Measurements from ENCODE around the gene USP7. TPM values are rescaled to one million over a fixed set of nuclear protein-coding genes. Genes with fewer than 3 reads are reported as not detected.

USP7 gene
- total RNA-seq, 1 experiment from 2014 or later = 125 TPM

DNA sequence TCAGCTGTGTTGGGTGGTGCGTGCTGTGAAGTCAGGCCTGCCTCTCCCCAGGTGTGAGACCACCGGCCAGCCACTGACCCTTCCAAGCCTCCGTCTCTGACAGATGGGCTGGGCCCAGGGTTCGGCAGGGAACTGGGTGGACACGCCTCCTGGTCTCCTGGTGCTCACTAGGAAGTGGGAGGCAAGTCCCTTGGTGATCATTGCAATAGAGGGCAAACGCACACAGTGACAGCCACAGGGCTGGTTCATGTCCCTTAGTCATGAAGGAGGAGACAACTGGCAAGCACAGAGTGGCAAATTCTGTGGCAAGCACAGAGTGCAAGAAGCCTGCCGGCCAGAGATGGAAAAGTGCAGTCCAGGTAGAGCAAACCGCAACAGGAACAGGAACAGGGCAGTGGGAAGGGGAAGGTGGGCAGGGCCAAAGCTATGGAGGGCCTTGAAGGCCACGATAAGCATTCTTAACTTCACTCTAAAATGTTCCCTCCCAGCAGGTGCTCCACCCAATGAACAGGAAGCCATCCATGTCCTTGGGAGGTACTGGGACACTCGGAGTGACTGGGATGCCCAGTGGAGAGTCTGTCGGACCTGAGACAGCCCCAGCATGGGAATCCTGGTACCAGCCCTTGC is 21.9 kb downstream of the USP7 start:
- in situ Hi-C loops (cut with HindIII; ENCODE audit: low pct_unique_long_range_greater_than_20kb, low sequenced_read_pairs) (no loop called here), intact Hi-C loops (cut with micrococcal nuclease; ENCODE audit: unreplicated experiment) (no loop called here)
- ATAC-seq (0 out of 2 replicates have a peak, but pooled peaks have one; percentile 19), DNase-seq (ENCODE audit: low read depth, low spot score) (no peak)
- POLR2A ChIA-PET = no interaction called here
- H3K36me3 ChIP-seq (ENCODE audit: control insufficient read depth, insufficient read depth, low read length) = no peaks in the 10 kb centered on the region
- BruUV-seq (replicated peaks) = no TSS peak
- TF ChIP-seq, protein P1, sequence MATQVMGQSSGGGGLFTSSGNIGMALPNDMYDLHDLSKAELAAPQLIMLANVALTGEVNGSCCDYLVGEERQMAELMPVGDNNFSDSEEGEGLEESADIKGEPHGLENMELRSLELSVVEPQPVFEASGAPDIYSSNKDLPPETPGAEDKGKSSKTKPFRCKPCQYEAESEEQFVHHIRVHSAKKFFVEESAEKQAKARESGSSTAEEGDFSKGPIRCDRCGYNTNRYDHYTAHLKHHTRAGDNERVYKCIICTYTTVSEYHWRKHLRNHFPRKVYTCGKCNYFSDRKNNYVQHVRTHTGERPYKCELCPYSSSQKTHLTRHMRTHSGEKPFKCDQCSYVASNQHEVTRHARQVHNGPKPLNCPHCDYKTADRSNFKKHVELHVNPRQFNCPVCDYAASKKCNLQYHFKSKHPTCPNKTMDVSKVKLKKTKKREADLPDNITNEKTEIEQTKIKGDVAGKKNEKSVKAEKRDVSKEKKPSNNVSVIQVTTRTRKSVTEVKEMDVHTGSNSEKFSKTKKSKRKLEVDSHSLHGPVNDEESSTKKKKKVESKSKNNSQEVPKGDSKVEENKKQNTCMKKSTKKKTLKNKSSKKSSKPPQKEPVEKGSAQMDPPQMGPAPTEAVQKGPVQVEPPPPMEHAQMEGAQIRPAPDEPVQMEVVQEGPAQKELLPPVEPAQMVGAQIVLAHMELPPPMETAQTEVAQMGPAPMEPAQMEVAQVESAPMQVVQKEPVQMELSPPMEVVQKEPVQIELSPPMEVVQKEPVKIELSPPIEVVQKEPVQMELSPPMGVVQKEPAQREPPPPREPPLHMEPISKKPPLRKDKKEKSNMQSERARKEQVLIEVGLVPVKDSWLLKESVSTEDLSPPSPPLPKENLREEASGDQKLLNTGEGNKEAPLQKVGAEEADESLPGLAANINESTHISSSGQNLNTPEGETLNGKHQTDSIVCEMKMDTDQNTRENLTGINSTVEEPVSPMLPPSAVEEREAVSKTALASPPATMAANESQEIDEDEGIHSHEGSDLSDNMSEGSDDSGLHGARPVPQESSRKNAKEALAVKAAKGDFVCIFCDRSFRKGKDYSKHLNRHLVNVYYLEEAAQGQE (IDR thresholded peaks at IDR 0.05; ENCODE audit: insufficient read depth in 1 of 2, low read depth in 2 of 2, low read length in 1 of 2) = no peak
- TF ChIP-seq TCF7L2 (IDR thresholded peaks at IDR 0.05; ENCODE audit: low read depth, low read length) = no peak
- TF ChIP-seq SIN3A (IDR thresholded peaks at IDR 0.05; ENCODE audit: borderline replicate concordance, insufficient read depth, low read depth, low read length) = no peak
- no peak for TF ChIP-seq POLR2AphosphoS5 (IDR thresholded peaks at IDR 0.05; ENCODE audit: low read depth, low read length)
- no peaks in the 10 kb centered on the region for H3K9me3 ChIP-seq (ENCODE audit: control insufficient read depth, insufficient read depth, low read depth, low read length)
- no peak overlapping the region for H3K27ac ChIP-seq (ENCODE audit: low read length)
- H3K4me3 ChIP-seq (ENCODE audit: low read depth in 2 of 2, low read length in 2 of 2) = no peak overlapping the region
- CTCF ChIA-PET = no interaction called here
- no peaks in the 10 kb centered on the region for H3K27me3 ChIP-seq (ENCODE audit: control insufficient read depth, insufficient read depth, low read length)
- peaks cover 39% of the 10 kb centered on the region for H3K4me1 ChIP-seq (ENCODE audit: control insufficient read depth, insufficient read depth, low read length)

- H3K4me3 ChIP-seq (ENCODE audit: low read depth in 2 of 2, low read length in 2 of 2) = no peak overlapping the region
- ChIA-PET POLR2A (no interaction called here), CTCF (interaction anchor here (0.6 kb wide), 1 partner anchor 59 kb away, joined by 3 read pairs; no protein-coding TSS in a partner anchor)
- peaks cover 29% of the 10 kb centered on the region for H3K4me1 ChIP-seq (ENCODE audit: control insufficient read depth, insufficient read depth, low read length)
- TF ChIP-seq, protein P2, sequence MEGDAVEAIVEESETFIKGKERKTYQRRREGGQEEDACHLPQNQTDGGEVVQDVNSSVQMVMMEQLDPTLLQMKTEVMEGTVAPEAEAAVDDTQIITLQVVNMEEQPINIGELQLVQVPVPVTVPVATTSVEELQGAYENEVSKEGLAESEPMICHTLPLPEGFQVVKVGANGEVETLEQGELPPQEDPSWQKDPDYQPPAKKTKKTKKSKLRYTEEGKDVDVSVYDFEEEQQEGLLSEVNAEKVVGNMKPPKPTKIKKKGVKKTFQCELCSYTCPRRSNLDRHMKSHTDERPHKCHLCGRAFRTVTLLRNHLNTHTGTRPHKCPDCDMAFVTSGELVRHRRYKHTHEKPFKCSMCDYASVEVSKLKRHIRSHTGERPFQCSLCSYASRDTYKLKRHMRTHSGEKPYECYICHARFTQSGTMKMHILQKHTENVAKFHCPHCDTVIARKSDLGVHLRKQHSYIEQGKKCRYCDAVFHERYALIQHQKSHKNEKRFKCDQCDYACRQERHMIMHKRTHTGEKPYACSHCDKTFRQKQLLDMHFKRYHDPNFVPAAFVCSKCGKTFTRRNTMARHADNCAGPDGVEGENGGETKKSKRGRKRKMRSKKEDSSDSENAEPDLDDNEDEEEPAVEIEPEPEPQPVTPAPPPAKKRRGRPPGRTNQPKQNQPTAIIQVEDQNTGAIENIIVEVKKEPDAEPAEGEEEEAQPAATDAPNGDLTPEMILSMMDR (IDR thresholded peaks at IDR 0.05) = no peak
- TF ChIP-seq, protein P1 (IDR thresholded peaks at IDR 0.05; ENCODE audit: insufficient read depth in 1 of 2, low read depth in 2 of 2, low read length in 1 of 2) = no peak
- TF ChIP-seq POLR2AphosphoS5 (IDR thresholded peaks at IDR 0.05; ENCODE audit: low read depth, low read length) (no peak), TCF7L2 (IDR thresholded peaks at IDR 0.05; ENCODE audit: low read depth, low read length) (no peak), SIN3A (IDR thresholded peaks at IDR 0.05; ENCODE audit: borderline replicate concordance, insufficient read depth, low read depth, low read length) (no peak)
- H3K27ac ChIP-seq (ENCODE audit: low read length) = peak overlapping the region; percentile 19; the same call in 1 of the 2 replicates
- BruUV-seq (replicated peaks) = no TSS peak
- DNase-seq (ENCODE audit: low read depth, low spot score) = no peak
- no peaks in the 10 kb centered on the region for H3K36me3 ChIP-seq (ENCODE audit: control insufficient read depth, insufficient read depth, low read length)
- ATAC-seq = no peak
- no peaks in the 10 kb centered on the region for H3K27me3 ChIP-seq (ENCODE audit: control insufficient read depth, insufficient read depth, low read length)
- no peaks in the 10 kb centered on the region for H3K9me3 ChIP-seq (ENCODE audit: control insufficient read depth, insufficient read depth, low read depth, low read length)
- in situ Hi-C loops (cut with HindIII; ENCODE audit: low pct_unique_long_range_greater_than_20kb, low sequenced_read_pairs) = no loop called here
- intact Hi-C loops (cut with micrococcal nuclease; ENCODE audit: unreplicated experiment) = no loop called here
Measured at GRCh38 chr16:8937803-8938202, 25.9 kb downstream of the USP7 start.

All from Panc1 (cell line).